ENCODE results near the gene NPM1.

GRCh38 chr5:171379961-171380360, 7.7 kb upstream of the NPM1 start:
- TF ChIP-seq CTCF (IDR thresholded peaks at IDR 0.05): no peak
- TF ChIP-seq EZH2 (IDR thresholded peaks at IDR 0.05; ENCODE audit: borderline replicate concordance, insufficient read depth, low read depth, low read length, poor library complexity, severe bottlenecking): no peak

Data from B cell (primary cell).